ENCODE data around the gene IYD.

The IYD gene

GRCh38 chr6:150427037-150427602 is 58.3 kb downstream of the IYD start:
- H3K4me3 Mint-ChIP-seq = peak overlapping the region; percentile 37
- H3K27me3 Mint-ChIP-seq (ENCODE audit: low read depth, poor library complexity) = peaks cover 9% of the 10 kb centered on the region
- TF ChIP-seq, protein P1, sequence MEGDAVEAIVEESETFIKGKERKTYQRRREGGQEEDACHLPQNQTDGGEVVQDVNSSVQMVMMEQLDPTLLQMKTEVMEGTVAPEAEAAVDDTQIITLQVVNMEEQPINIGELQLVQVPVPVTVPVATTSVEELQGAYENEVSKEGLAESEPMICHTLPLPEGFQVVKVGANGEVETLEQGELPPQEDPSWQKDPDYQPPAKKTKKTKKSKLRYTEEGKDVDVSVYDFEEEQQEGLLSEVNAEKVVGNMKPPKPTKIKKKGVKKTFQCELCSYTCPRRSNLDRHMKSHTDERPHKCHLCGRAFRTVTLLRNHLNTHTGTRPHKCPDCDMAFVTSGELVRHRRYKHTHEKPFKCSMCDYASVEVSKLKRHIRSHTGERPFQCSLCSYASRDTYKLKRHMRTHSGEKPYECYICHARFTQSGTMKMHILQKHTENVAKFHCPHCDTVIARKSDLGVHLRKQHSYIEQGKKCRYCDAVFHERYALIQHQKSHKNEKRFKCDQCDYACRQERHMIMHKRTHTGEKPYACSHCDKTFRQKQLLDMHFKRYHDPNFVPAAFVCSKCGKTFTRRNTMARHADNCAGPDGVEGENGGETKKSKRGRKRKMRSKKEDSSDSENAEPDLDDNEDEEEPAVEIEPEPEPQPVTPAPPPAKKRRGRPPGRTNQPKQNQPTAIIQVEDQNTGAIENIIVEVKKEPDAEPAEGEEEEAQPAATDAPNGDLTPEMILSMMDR (IDR thresholded peaks at IDR 0.05) = no peak
- no peaks in the 10 kb centered on the region for H3K36me3 Mint-ChIP-seq (ENCODE audit: low read depth)
- peaks cover 7% of the 10 kb centered on the region for H3K9me3 Mint-ChIP-seq
- peaks cover 44% of the 10 kb centered on the region for H3K4me1 Mint-ChIP-seq
- peak overlapping the region; percentile 93 for H3K27ac Mint-ChIP-seq
- DNase-seq = no peak

DNA sequence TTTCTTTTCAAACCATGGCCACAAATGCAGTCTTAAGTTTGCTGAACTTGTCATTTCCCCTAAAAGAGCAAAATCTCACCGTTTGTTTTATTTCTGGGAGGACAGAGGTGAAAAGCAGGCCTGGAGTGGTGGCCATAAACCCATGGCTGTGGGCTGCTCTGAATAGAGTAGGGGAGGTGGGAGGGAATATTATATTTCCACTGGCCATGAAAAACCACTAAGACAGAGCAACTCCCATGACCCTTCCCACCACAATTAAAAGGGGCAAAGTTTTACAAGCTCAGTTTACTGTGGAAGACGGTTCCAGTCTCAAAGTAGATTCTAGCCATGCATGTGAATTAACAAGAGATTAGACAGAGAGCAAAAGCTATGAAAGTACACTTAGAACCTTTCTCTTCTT is 59.0 kb downstream of the IYD start:
- TF ChIP-seq, protein P1 (IDR thresholded peaks at IDR 0.05) = no peak
- Mint-ChIP-seq H3K36me3 (ENCODE audit: low read depth) (no peaks in the 10 kb centered on the region), H3K9me3 (peaks cover 7% of the 10 kb centered on the region), H3K4me3 (peak overlapping the region; percentile 9), H3K27ac (peak overlapping the region; percentile 64), H3K4me1 (peaks cover 44% of the 10 kb centered on the region), H3K27me3 (ENCODE audit: low read depth, poor library complexity) (peaks cover 12% of the 10 kb centered on the region)
- no peak for DNase-seq

- Mint-ChIP-seq H3K4me1 (peaks cover 44% of the 10 kb centered on the region), H3K9me3 (no peaks in the 10 kb centered on the region), H3K4me3 (no peak overlapping the region), H3K36me3 (ENCODE audit: low read depth) (no peaks in the 10 kb centered on the region), H3K27ac (no peak overlapping the region), H3K27me3 (ENCODE audit: low read depth, poor library complexity) (peaks cover 23% of the 10 kb centered on the region)
- DNase-seq = no peak
- TF ChIP-seq, protein P1 (IDR thresholded peaks at IDR 0.05) = no peak
Observed at GRCh38 chr6:150430815-150431214, 62.0 kb downstream of the IYD start.

- Mint-ChIP-seq H3K9me3 (peaks cover 31% of the 10 kb centered on the region), H3K27ac (no peak overlapping the region), H3K36me3 (ENCODE audit: low read depth) (no peaks in the 10 kb centered on the region), H3K27me3 (ENCODE audit: low read depth, poor library complexity) (peaks cover 34% of the 10 kb centered on the region), H3K4me1 (no peaks in the 10 kb centered on the region), H3K4me3 (no peak overlapping the region)
- TF ChIP-seq, protein P1 (IDR thresholded peaks at IDR 0.05) = no peak
- DNase-seq = no peak
Observed at GRCh38 chr6:150435360-150435759, 66.5 kb downstream of the IYD start.

GRCh38 chr6:150435832-150436231 is 67.0 kb downstream of the IYD start:
- TF ChIP-seq, protein P1 (IDR thresholded peaks at IDR 0.05) = no peak
- Mint-ChIP-seq H3K4me1 (no peaks in the 10 kb centered on the region), H3K9me3 (peaks cover 35% of the 10 kb centered on the region), H3K27me3 (ENCODE audit: low read depth, poor library complexity) (peaks cover 34% of the 10 kb centered on the region), H3K4me3 (no peak overlapping the region), H3K36me3 (ENCODE audit: low read depth) (no peaks in the 10 kb centered on the region), H3K27ac (no peak overlapping the region)
- DNase-seq = no peak

GRCh38 chr6:150439373-150439772 is 70.6 kb downstream of the IYD start:
- Mint-ChIP-seq H3K4me3 (no peak overlapping the region), H3K4me1 (no peaks in the 10 kb centered on the region), H3K36me3 (ENCODE audit: low read depth) (no peaks in the 10 kb centered on the region), H3K9me3 (peaks cover 35% of the 10 kb centered on the region), H3K27me3 (ENCODE audit: low read depth, poor library complexity) (peaks cover 27% of the 10 kb centered on the region), H3K27ac (no peak overlapping the region)
- DNase-seq = no peak
- TF ChIP-seq, protein P1 (IDR thresholded peaks at IDR 0.05) = no peak
